ENCODE results near the gene IL27RA.
A peak's percentile ranks its signal among the peaks of the same experiment; 100 is the strongest.

Gene IL27RA

DNA sequence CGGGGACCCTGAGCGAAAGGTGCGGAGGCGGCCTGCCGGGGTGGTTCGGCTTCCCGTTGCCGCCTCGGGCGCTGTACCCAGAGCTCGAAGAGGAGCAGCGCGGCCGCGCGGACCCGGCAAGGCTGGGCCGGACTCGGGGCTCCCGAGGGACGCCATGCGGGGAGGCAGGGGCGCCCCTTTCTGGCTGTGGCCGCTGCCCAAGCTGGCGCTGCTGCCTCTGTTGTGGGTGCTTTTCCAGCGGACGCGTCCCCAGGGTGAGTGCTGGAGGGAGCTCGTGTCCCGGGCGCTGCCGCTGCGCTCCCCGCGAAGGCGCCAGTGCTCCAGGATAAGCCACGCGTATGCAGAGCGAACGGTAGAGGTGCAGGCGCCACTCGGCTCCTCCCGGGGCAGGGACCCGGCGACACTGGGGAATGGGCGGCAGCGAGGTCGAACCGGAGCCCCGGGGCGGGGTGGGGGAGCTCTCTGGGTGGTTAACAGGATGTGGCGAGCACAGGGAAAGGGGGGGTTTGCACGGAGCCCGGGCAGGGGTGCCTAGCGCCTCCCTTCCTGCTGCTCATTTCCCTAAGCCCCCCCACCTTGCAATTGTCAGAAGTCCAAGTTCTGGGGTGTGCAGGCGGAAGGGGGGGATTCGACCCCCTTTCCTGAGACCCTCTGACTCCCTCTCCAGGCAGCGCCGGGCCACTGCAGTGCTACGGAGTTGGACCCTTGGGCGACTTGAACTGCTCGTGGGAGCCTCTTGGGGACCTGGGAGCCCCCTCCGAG, at the start of gene IL27RA:
TSS of gene IL27RA (plus strand) at position 44 of the 762 bp plus-strand sequence. CDS start at position 155, 111 bp downstream.
- Histone ChIP-seq H3K9me2 (ENCODE audit: low read depth, low read length) (no peaks in the 10 kb centered on the region), H3K36me3 (ENCODE audit: insufficient read depth, low read length) (no peaks in the 10 kb centered on the region), H3K4me2 (ENCODE audit: low read length) (peak within 1 kb of the TSS; percentile 73), H3K9ac (ENCODE audit: low read length) (peak within 1 kb of the TSS; percentile 66), H3K4me1 (ENCODE audit: insufficient read depth, low read length, severe bottlenecking) (peaks cover 11% of the 10 kb centered on the region), H3K9me3 (ENCODE audit: low read length) (no peaks in the 10 kb centered on the region), H3K27me3 (ENCODE audit: insufficient read depth, low read length) (peaks cover 5% of the 10 kb centered on the region; the same call in 1 of the 2 replicates), H3F3A (ENCODE audit: insufficient read depth, low read length) (no peaks in the 10 kb centered on the region), H4K20me1 (ENCODE audit: insufficient read depth, low read length) (no peaks in the 10 kb centered on the region), H3K4me3 (ENCODE audit: low read depth, low read length, poor library complexity, severe bottlenecking) (peak within 1 kb of the TSS; percentile 67), H2AFZ (ENCODE audit: low read length) (no peak within 1 kb of the TSS), H3K27ac (ENCODE audit: low read depth, low read length, poor library complexity, severe bottlenecking) (no peak within 1 kb of the TSS), H3K79me2 (ENCODE audit: insufficient read depth, low read length) (no peaks in the 10 kb centered on the region)
- TF ChIP-seq, protein P1, sequence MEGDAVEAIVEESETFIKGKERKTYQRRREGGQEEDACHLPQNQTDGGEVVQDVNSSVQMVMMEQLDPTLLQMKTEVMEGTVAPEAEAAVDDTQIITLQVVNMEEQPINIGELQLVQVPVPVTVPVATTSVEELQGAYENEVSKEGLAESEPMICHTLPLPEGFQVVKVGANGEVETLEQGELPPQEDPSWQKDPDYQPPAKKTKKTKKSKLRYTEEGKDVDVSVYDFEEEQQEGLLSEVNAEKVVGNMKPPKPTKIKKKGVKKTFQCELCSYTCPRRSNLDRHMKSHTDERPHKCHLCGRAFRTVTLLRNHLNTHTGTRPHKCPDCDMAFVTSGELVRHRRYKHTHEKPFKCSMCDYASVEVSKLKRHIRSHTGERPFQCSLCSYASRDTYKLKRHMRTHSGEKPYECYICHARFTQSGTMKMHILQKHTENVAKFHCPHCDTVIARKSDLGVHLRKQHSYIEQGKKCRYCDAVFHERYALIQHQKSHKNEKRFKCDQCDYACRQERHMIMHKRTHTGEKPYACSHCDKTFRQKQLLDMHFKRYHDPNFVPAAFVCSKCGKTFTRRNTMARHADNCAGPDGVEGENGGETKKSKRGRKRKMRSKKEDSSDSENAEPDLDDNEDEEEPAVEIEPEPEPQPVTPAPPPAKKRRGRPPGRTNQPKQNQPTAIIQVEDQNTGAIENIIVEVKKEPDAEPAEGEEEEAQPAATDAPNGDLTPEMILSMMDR (IDR thresholded peaks at IDR 0.05; ENCODE audit: low read length): peak; percentile 80
- TF ChIP-seq EZH2 (IDR thresholded peaks at IDR 0.05; ENCODE audit: borderline replicate concordance, low read length): no peak

DNA sequence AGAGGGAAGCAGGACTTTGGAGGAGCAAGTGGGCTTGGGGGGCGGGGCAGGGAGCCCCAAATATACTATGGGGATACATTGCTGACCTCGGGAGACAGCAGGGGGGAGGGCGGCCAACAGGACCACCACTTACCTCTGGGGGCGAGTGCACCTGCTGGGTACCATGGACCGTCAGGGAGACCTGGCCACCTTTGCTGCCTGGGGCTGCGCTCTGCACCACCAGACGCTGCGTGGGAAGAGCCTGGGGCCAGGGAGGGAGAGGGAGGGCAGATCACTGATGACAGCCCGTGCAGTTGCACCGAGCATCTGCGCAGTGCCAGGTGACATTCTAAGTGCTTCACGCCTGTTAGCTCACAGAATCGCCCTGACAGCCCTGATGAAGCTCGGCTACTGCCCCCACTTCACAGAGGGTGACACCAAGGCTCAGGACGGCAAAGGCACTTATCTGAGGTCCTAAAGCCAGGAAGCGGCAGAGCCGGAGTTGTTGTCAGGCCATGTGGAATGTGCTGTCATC, 49.5 kb upstream of the IL27RA start:
- no peaks in the 10 kb centered on the region for H3K9me3 ChIP-seq (ENCODE audit: low read length)
- no peak overlapping the region for H3K9ac ChIP-seq (ENCODE audit: low read length)
- TF ChIP-seq EZH2 (IDR thresholded peaks at IDR 0.05; ENCODE audit: borderline replicate concordance, low read length): no peak
- TF ChIP-seq, protein P1 (IDR thresholded peaks at IDR 0.05; ENCODE audit: low read length): no peak
- peaks cover 41% of the 10 kb centered on the region for H3K4me1 ChIP-seq (ENCODE audit: insufficient read depth, low read length, severe bottlenecking)
- peaks cover 23% of the 10 kb centered on the region; the same call in 1 of the 2 replicates for H3K27me3 ChIP-seq (ENCODE audit: insufficient read depth, low read length)
- no peaks in the 10 kb centered on the region for H3K9me2 ChIP-seq (ENCODE audit: low read depth, low read length)
- no peaks in the 10 kb centered on the region for H4K20me1 ChIP-seq (ENCODE audit: insufficient read depth, low read length)
- no peak overlapping the region for H3K4me3 ChIP-seq (ENCODE audit: low read depth, low read length, poor library complexity, severe bottlenecking)
- H3K79me2 ChIP-seq (ENCODE audit: insufficient read depth, low read length): no peaks in the 10 kb centered on the region
- H3K27ac ChIP-seq (ENCODE audit: low read depth, low read length, poor library complexity, severe bottlenecking): no peak overlapping the region
- H2AFZ ChIP-seq (ENCODE audit: low read length): no peak overlapping the region
- no peaks in the 10 kb centered on the region; the same call in 1 of the 2 replicates for H3F3A ChIP-seq (ENCODE audit: insufficient read depth, low read length)
- H3K36me3 ChIP-seq (ENCODE audit: insufficient read depth, low read length): peaks cover 3% of the 10 kb centered on the region; the same call in 1 of the 2 replicates
- H3K4me2 ChIP-seq (ENCODE audit: low read length): no peak overlapping the region

DNA sequence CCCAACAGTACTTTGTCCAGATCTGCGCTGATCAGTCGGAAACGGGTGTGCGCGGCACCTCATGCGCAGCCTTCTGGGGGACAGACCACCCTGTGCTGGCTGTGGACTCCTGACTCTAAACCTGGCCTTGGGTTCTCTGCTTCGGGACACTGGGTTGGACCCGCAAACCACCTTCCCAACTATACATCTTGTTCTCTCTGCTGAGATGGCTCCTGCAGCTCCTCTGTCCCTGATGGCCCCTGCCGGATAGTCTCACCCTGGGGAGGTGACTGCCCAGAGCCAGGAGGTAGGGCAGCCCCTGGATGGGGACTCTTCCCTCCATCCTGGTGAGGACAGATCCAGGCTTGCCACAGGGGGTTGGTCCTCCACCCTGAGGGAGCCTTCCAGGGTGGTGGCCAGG, 48.8 kb upstream of the IL27RA start:
- no peak for TF ChIP-seq EZH2 (IDR thresholded peaks at IDR 0.05; ENCODE audit: borderline replicate concordance, low read length)
- TF ChIP-seq, protein P1 (IDR thresholded peaks at IDR 0.05; ENCODE audit: low read length): no peak
- H3K4me1 ChIP-seq (ENCODE audit: insufficient read depth, low read length, severe bottlenecking): peaks cover 48% of the 10 kb centered on the region
- H3K4me2 ChIP-seq (ENCODE audit: low read length): no peak overlapping the region
- peaks cover 23% of the 10 kb centered on the region; the same call in 1 of the 2 replicates for H3K27me3 ChIP-seq (ENCODE audit: insufficient read depth, low read length)
- no peaks in the 10 kb centered on the region for H3K79me2 ChIP-seq (ENCODE audit: insufficient read depth, low read length)
- H2AFZ ChIP-seq (ENCODE audit: low read length): no peak overlapping the region
- H3F3A ChIP-seq (ENCODE audit: insufficient read depth, low read length): no peaks in the 10 kb centered on the region; the same call in 1 of the 2 replicates
- no peak overlapping the region for H3K9ac ChIP-seq (ENCODE audit: low read length)
- H3K4me3 ChIP-seq (ENCODE audit: low read depth, low read length, poor library complexity, severe bottlenecking): no peak overlapping the region
- no peaks in the 10 kb centered on the region for H3K9me3 ChIP-seq (ENCODE audit: low read length)
- H3K9me2 ChIP-seq (ENCODE audit: low read depth, low read length): no peaks in the 10 kb centered on the region
- H3K36me3 ChIP-seq (ENCODE audit: insufficient read depth, low read length): peaks cover 3% of the 10 kb centered on the region; the same call in 1 of the 2 replicates
- H4K20me1 ChIP-seq (ENCODE audit: insufficient read depth, low read length): no peaks in the 10 kb centered on the region
- no peak overlapping the region for H3K27ac ChIP-seq (ENCODE audit: low read depth, low read length, poor library complexity, severe bottlenecking)
